CD14-positive monocyte (primary cell): ENCODE measurements around the gene GAB4. TPM values are rescaled to one million over a fixed set of nuclear protein-coding genes. Genes with fewer than 3 reads are reported as not detected.

Experiments
- DNase-seq, 3 donors: peaks; one replicate each; pipeline ENCODE4 v3.0.0-alpha.2; 2011 to 2022
- H2AFZ ChIP-seq: 2 replicates; pipeline ENCODE4 v1.6.0; 2012; ENCODE audit warnings: mild to moderate bottlenecking, low read depth, low read length, inconsistent platforms; ENCODE audit not compliant: insufficient read depth, poor library complexity, severe bottlenecking
- H3K27ac ChIP-seq, 2 donors: 1 replicate in 1 of 2; 2 replicates in 1 of 2; pipeline ENCODE4 v1.5.1; 2012 to 2013; ENCODE audit warnings: low read length in 2 of 2, control low read depth in 1 of 2, inconsistent platforms in 1 of 2, low read depth in 1 of 2, mild to moderate bottlenecking in 1 of 2
- H3K27me3 ChIP-seq, 2 donors: one replicate each; pipeline versions ENCODE4 v1.6.0 to v1.6.1; 2011 to 2013; ENCODE audit warnings: low read length in 2 of 2; ENCODE audit not compliant: control insufficient read depth in 2 of 2, insufficient read depth in 2 of 2
- H3K36me3 ChIP-seq, 2 donors: replicated peaks in 1 of 2; 1 replicate in 1 of 2; 2 replicates in 1 of 2; pipeline versions ENCODE4 v1.5.1 to v1.6.1; 2012 to 2013; ENCODE audit warnings: low read length in 2 of 2, control low read depth in 1 of 2, inconsistent platforms in 1 of 2, mild to moderate bottlenecking in 1 of 2; ENCODE audit not compliant: insufficient read depth in 2 of 2, control insufficient read depth in 1 of 2
- H3K4me1 ChIP-seq, 2 donors: 1 replicate in 1 of 2; 2 replicates in 1 of 2; pipeline versions ENCODE4 v1.5.1 to v1.6.1; 2012 to 2013; ENCODE audit warnings: low read length in 2 of 2, control low read depth in 1 of 2, inconsistent platforms in 1 of 2, mild to moderate bottlenecking in 1 of 2, moderate library complexity in 1 of 2; ENCODE audit not compliant: insufficient read depth in 2 of 2, control insufficient read depth in 1 of 2
- H3K4me2 ChIP-seq: replicated peaks from 2 replicates; pipeline ENCODE3; 2012; ENCODE audit warnings: low read length, moderate library complexity, mild to moderate bottlenecking; ENCODE audit not compliant: poor library complexity, severe bottlenecking; ENCODE audit errors: extremely low read depth
- H3K4me3 ChIP-seq, 3 experiments: fragments of 200-600 bp in 1 of 3; sonication (generic) in 1 of 3; replicated peaks in 1 of 3; 1 replicate in 2 of 3; 2 replicates in 1 of 3; pipeline ENCODE4 v1.5.1; 2011 to 2013; ENCODE audit warnings: low read length in 3 of 3, mild to moderate bottlenecking in 3 of 3, control low read depth in 2 of 3, low read depth in 2 of 3, inconsistent platforms in 1 of 3, moderate library complexity in 1 of 3
- H3K79me2 ChIP-seq: 2 replicates; pipeline ENCODE4 v1.6.0; 2012; ENCODE audit warnings: mild to moderate bottlenecking, control low read depth, inconsistent platforms, low read length, moderate library complexity; ENCODE audit not compliant: insufficient read depth
- H3K9ac ChIP-seq: 2 replicates; pipeline ENCODE4 v1.6.0; 2017; ENCODE audit warnings: low read length, mild to moderate bottlenecking; ENCODE audit not compliant: insufficient read depth, poor library complexity, severe bottlenecking
- H3K9me3 ChIP-seq, 2 donors: replicated peaks in 1 of 2; 1 replicate in 1 of 2; 2 replicates in 1 of 2; pipeline versions ENCODE4 v1.5.1 to v1.6.1; 2012 to 2013; ENCODE audit warnings: low read length in 2 of 2, control low read depth in 1 of 2; ENCODE audit not compliant: control insufficient read depth in 1 of 2, insufficient read depth in 1 of 2
- H4K20me1 ChIP-seq: 2 replicates; pipeline ENCODE4 v1.6.0; 2012; ENCODE audit warnings: mild to moderate bottlenecking, low read length, control low read depth, moderate library complexity; ENCODE audit not compliant: insufficient read depth
- H3K27ac Mint-ChIP-seq, 7 donors: one replicate each; pipeline ENCODE4 v1.8.0; 2020; ENCODE audit warnings: mild to moderate bottlenecking in 7 of 7, mixed read lengths in 7 of 7, moderate library complexity in 6 of 7, inconsistent platforms in 2 of 7
- H3K27me3 Mint-ChIP-seq, 3 donors: one replicate each; pipeline ENCODE4 v1.8.0; 2021 to 2022; ENCODE audit warnings: low read depth in 3 of 3, mild to moderate bottlenecking in 3 of 3, mixed read lengths in 3 of 3, moderate library complexity in 3 of 3, inconsistent platforms in 1 of 3
- H3K36me3 Mint-ChIP-seq, 2 donors: one replicate each; pipeline ENCODE4 v1.8.0; 2020; ENCODE audit warnings: mixed read lengths in 2 of 2, inconsistent platforms in 1 of 2, mild to moderate bottlenecking in 1 of 2
- H3K4me1 Mint-ChIP-seq: one replicate; pipeline ENCODE4 v1.8.0; 2020; ENCODE audit warnings: mild to moderate bottlenecking, mixed read lengths
- H3K4me3 Mint-ChIP-seq, 2 donors: one replicate each; pipeline ENCODE4 v1.8.0; 2020; ENCODE audit warnings: mild to moderate bottlenecking in 2 of 2, mixed read lengths in 2 of 2, moderate library complexity in 1 of 2
- H3K9me3 Mint-ChIP-seq, 7 donors: one replicate each; pipeline ENCODE4 v1.8.0; 2020 to 2022; ENCODE audit warnings: mixed read lengths in 7 of 7, mild to moderate bottlenecking in 6 of 7, moderate library complexity in 6 of 7, inconsistent platforms in 2 of 7
- CTCF ChIP-seq: fragments of 200-600 bp; IDR thresholded peaks from one replicate; pipeline ENCODE4 v1.8.0; 2022; ENCODE audit warnings: antibody characterized with exemption, mild to moderate bottlenecking
- WGBS: methylation state at CpG from one replicate; pipeline ENCODE4 v1.1.5; 2013; ENCODE audit warnings: missing lambda C conversion rate; ENCODE audit not compliant: insufficient coverage; 5-methylcytosine and 5-hydroxymethylcytosine counted together
- intact Hi-C, 2 donors: fragments of 100-400 bp; cut with micrococcal nuclease; formaldehyde crosslinking; loops; one replicate each; pipeline versions ENCODE4 v1.15.0 to v1.15.1; 2023
- polyA plus RNA-seq, 3 donors: library from polyadenylated mRNA; depleted of rRNA in 1 of 3; unstranded in 2 of 3; stranded (reverse) in 1 of 3; fragments of 300-500 nt in 2 of 3; fragments of >200 nt in 1 of 3; fragmentation: Illumina TruSeq in 2 of 3; gene quantifications; 1 replicate in 2 of 3; 2 replicates in 1 of 3; pipeline ENCODE4 v1.2.3, GENCODE V29; 2012 to 2021

The GAB4 gene
- polyA plus RNA-seq, 3 donors: not detected

GRCh38 chr22:16969508-16970327 lies 38.3 kb downstream of the GAB4 start:
- Histone ChIP-seq H4K20me1 (no peaks in the 10 kb centered on the region), H3K27ac (no peak overlapping the region), H2AFZ (no peak overlapping the region), H3K79me2 (no peaks in the 10 kb centered on the region), H3K4me3 (no peak overlapping the region), H3K27me3 (no peaks in the 10 kb centered on the region), H3K9me3 (no peaks in the 10 kb centered on the region), H3K9ac (no peak overlapping the region), H3K4me2 (no peak overlapping the region), H3K36me3 (no peaks in the 10 kb centered on the region), H3K4me1 (no peaks in the 10 kb centered on the region)
- peaks cover 2 to 15% (median 7%) of the 10 kb centered on the region in 3 donors for H3K27me3 Mint-ChIP-seq
- TF ChIP-seq CTCF: no peak
- H3K4me3 Mint-ChIP-seq: no peak overlapping the region
- 86% methylated on average over 7 of the region's 8 CpGs for WGBS
- no peaks in the 10 kb centered on the region for H3K9me3 Mint-ChIP-seq
- no peaks in the 10 kb centered on the region for H3K36me3 Mint-ChIP-seq
- H3K27ac Mint-ChIP-seq: no peak overlapping the region
- DNase-seq: no peak
- H3K4me1 Mint-ChIP-seq: no peaks in the 10 kb centered on the region
- intact Hi-C loops: no loop called here

DNA sequence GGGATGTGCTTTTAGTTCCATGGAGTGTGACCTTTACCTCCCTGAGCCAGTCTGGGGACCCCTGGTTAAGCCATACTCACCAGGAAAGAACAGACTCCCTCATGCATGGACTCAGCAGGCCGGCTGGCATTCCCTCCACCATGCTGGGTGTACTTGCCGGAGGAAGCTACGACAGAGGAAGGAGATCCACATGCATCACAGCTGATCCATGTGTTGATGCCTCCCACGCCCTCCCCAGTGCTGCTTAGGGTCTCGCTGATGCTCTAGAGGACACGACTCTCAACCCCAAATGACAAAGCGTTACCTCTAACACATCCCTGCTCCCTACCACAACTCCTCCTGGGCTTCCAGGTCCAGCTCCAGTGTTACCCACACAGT lies 39.8 kb downstream of the GAB4 start:
- WGBS: 96% methylated on average over 7 of the region's 7 CpGs
- H3K27ac Mint-ChIP-seq: no peak overlapping the region

More for the DNA sequence above, 39.8 kb downstream of the GAB4 start:
- TF ChIP-seq CTCF: no peak
- no peak overlapping the region for H3K27ac ChIP-seq
- no peak overlapping the region for H3K4me2 ChIP-seq
- DNase-seq: no peak
- H3K9ac ChIP-seq: no peak overlapping the region
- Mint-ChIP-seq H3K4me1 (no peaks in the 10 kb centered on the region), H3K36me3 (no peaks in the 10 kb centered on the region), H3K9me3 (peaks cover 0 to 2% (median 0%) of the 10 kb centered on the region in 7 donors), H3K27me3 (peaks cover 2 to 15% (median 4%) of the 10 kb centered on the region in 3 donors), H3K4me3 (no peak overlapping the region)
- H3K9me3 ChIP-seq: no peaks in the 10 kb centered on the region
- no peaks in the 10 kb centered on the region for H3K36me3 ChIP-seq
- H2AFZ ChIP-seq: no peak overlapping the region
- no peak overlapping the region for H3K4me3 ChIP-seq
- no peaks in the 10 kb centered on the region for H3K79me2 ChIP-seq
- intact Hi-C loops: no loop called here
- H3K4me1 ChIP-seq: no peaks in the 10 kb centered on the region
- no peaks in the 10 kb centered on the region for H4K20me1 ChIP-seq
- no peaks in the 10 kb centered on the region for H3K27me3 ChIP-seq
